ENCODE results near the gene COMMD6. TPM values are rescaled to one million over a fixed set of nuclear protein-coding genes. Genes with fewer than 3 reads are reported as not detected.

COMMD6 gene
- total and polyA plus RNA-seq, 2 experiments from 2014 or later = 34.9 to 339 TPM

DNA sequence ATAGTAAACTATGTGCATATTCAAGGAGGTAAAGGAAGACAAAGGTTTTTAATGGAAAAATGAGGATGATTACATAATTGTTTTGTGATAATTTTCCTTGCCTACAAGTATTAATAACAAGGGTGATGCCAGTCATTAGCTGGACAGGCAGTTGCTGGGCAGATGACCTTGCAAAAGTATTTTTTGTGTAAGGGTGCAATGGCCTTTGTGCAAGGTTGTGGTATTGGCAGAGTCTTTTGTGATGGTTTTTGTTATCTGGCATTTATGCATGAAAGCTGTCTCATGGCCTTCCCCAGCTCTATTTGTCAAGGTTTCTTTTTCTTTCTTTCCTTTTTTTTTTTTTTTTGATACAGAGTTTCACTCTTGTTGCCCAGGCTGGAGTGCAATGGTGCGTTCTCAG lies 4.3 kb upstream of the COMMD6 start:
- H3K4me1 Mint-ChIP-seq = peaks cover 4% of the 10 kb centered on the region
- Histone ChIP-seq H3K4me2 (no peak overlapping the region), H3K27ac (ENCODE audit: low read depth) (no peak overlapping the region), H3K79me2 (replicated peaks; ENCODE audit: insufficient read depth) (peaks cover 5% of the 10 kb centered on the region), H3F3A (replicated peaks; ENCODE audit: low read depth) (no peaks in the 10 kb centered on the region), H3K9me2 (ENCODE audit: insufficient read depth) (no peaks in the 10 kb centered on the region), H3K36me3 (ENCODE audit: insufficient read depth) (no peaks in the 10 kb centered on the region), H3K27me3 (ENCODE audit: insufficient read depth) (no peaks in the 10 kb centered on the region), H3K4me3 (no peak overlapping the region), H3K4me1 (ENCODE audit: insufficient read depth) (no peaks in the 10 kb centered on the region), H2AFZ (no peak overlapping the region), H4K20me1 (replicated peaks; ENCODE audit: insufficient read depth) (no peaks in the 10 kb centered on the region)
- TF ChIP-seq JUNB (IDR thresholded peaks at IDR 0.05; ENCODE audit: unreplicated experiment) (no peak), STAT1 (IDR thresholded peaks at IDR 0.05; ENCODE audit: unreplicated experiment) (no peak), EZH2phosphoT487 (IDR thresholded peaks at IDR 0.05; ENCODE audit: unreplicated experiment) (no peak), NANOG (IDR thresholded peaks at IDR 0.05; ENCODE audit: borderline replicate concordance) (no peak), EZH2 (IDR thresholded peaks at IDR 0.05; ENCODE audit: low read depth, unreplicated experiment) (no peak), POLR2AphosphoS5 (IDR thresholded peaks at IDR 0.05; ENCODE audit: low read depth) (no peak), ZNF114 (CRISPR knock-in tag; IDR thresholded peaks at IDR 0.05) (no peak)
- TF ChIP-seq, protein P1, sequence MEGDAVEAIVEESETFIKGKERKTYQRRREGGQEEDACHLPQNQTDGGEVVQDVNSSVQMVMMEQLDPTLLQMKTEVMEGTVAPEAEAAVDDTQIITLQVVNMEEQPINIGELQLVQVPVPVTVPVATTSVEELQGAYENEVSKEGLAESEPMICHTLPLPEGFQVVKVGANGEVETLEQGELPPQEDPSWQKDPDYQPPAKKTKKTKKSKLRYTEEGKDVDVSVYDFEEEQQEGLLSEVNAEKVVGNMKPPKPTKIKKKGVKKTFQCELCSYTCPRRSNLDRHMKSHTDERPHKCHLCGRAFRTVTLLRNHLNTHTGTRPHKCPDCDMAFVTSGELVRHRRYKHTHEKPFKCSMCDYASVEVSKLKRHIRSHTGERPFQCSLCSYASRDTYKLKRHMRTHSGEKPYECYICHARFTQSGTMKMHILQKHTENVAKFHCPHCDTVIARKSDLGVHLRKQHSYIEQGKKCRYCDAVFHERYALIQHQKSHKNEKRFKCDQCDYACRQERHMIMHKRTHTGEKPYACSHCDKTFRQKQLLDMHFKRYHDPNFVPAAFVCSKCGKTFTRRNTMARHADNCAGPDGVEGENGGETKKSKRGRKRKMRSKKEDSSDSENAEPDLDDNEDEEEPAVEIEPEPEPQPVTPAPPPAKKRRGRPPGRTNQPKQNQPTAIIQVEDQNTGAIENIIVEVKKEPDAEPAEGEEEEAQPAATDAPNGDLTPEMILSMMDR (conservative IDR thresholded peaks at IDR 0.05; ENCODE audit: low read depth in 2 of 2) = no peak
- TF ChIP-seq, protein P2, sequence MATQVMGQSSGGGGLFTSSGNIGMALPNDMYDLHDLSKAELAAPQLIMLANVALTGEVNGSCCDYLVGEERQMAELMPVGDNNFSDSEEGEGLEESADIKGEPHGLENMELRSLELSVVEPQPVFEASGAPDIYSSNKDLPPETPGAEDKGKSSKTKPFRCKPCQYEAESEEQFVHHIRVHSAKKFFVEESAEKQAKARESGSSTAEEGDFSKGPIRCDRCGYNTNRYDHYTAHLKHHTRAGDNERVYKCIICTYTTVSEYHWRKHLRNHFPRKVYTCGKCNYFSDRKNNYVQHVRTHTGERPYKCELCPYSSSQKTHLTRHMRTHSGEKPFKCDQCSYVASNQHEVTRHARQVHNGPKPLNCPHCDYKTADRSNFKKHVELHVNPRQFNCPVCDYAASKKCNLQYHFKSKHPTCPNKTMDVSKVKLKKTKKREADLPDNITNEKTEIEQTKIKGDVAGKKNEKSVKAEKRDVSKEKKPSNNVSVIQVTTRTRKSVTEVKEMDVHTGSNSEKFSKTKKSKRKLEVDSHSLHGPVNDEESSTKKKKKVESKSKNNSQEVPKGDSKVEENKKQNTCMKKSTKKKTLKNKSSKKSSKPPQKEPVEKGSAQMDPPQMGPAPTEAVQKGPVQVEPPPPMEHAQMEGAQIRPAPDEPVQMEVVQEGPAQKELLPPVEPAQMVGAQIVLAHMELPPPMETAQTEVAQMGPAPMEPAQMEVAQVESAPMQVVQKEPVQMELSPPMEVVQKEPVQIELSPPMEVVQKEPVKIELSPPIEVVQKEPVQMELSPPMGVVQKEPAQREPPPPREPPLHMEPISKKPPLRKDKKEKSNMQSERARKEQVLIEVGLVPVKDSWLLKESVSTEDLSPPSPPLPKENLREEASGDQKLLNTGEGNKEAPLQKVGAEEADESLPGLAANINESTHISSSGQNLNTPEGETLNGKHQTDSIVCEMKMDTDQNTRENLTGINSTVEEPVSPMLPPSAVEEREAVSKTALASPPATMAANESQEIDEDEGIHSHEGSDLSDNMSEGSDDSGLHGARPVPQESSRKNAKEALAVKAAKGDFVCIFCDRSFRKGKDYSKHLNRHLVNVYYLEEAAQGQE (IDR thresholded peaks at IDR 0.05; ENCODE audit: unreplicated experiment) = no peak
- TF ChIP-seq, protein P3, sequence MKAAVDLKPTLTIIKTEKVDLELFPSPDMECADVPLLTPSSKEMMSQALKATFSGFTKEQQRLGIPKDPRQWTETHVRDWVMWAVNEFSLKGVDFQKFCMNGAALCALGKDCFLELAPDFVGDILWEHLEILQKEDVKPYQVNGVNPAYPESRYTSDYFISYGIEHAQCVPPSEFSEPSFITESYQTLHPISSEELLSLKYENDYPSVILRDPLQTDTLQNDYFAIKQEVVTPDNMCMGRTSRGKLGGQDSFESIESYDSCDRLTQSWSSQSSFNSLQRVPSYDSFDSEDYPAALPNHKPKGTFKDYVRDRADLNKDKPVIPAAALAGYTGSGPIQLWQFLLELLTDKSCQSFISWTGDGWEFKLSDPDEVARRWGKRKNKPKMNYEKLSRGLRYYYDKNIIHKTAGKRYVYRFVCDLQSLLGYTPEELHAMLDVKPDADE (IDR thresholded peaks at IDR 0.05) = no peak
- TF ChIP-seq, protein P4, sequence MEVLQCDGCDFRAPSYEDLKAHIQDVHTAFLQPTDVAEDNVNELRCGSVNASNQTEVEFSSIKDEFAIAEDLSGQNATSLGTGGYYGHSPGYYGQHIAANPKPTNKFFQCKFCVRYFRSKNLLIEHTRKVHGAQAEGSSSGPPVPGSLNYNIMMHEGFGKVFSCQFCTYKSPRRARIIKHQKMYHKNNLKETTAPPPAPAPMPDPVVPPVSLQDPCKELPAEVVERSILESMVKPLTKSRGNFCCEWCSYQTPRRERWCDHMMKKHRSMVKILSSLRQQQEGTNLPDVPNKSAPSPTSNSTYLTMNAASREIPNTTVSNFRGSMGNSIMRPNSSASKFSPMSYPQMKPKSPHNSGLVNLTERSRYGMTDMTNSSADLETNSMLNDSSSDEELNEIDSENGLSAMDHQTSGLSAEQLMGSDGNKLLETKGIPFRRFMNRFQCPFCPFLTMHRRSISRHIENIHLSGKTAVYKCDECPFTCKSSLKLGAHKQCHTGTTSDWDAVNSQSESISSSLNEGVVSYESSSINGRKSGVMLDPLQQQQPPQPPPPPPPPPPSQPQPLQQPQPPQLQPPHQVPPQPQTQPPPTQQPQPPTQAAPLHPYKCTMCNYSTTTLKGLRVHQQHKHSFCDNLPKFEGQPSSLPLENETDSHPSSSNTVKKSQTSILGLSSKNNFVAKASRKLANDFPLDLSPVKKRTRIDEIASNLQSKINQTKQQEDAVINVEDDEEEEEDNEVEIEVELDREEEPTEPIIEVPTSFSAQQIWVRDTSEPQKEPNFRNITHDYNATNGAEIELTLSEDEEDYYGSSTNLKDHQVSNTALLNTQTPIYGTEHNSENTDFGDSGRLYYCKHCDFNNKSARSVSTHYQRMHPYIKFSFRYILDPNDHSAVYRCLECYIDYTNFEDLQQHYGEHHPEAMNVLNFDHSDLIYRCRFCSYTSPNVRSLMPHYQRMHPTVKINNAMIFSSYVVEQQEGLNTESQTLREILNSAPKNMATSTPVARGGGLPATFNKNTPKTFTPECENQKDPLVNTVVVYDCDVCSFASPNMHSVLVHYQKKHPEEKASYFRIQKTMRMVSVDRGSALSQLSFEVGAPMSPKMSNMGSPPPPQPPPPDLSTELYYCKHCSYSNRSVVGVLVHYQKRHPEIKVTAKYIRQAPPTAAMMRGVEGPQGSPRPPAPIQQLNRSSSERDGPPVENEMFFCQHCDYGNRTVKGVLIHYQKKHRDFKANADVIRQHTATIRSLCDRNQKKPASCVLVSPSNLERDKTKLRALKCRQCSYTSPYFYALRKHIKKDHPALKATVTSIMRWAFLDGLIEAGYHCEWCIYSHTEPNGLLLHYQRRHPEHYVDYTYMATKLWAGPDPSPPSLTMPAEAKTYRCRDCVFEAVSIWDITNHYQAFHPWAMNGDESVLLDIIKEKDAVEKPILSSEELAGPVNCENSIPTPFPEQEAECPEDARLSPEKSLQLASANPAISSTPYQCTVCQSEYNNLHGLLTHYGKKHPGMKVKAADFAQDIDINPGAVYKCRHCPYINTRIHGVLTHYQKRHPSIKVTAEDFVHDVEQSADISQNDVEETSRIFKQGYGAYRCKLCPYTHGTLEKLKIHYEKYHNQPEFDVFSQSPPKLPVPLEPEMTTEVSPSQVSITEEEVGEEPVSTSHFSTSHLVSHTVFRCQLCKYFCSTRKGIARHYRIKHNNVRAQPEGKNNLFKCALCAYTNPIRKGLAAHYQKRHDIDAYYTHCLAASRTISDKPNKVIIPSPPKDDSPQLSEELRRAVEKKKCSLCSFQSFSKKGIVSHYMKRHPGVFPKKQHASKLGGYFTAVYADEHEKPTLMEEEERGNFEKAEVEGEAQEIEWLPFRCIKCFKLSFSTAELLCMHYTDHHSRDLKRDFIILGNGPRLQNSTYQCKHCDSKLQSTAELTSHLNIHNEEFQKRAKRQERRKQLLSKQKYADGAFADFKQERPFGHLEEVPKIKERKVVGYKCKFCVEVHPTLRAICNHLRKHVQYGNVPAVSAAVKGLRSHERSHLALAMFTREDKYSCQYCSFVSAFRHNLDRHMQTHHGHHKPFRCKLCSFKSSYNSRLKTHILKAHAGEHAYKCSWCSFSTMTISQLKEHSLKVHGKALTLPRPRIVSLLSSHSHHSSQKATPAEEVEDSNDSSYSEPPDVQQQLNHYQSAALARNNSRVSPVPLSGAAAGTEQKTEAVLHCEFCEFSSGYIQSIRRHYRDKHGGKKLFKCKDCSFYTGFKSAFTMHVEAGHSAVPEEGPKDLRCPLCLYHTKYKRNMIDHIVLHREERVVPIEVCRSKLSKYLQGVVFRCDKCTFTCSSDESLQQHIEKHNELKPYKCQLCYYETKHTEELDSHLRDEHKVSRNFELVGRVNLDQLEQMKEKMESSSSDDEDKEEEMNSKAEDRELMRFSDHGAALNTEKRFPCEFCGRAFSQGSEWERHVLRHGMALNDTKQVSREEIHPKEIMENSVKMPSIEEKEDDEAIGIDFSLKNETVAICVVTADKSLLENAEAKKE (CRISPR knock-in tag; IDR thresholded peaks at IDR 0.05) = no peak
- DNase-seq (ENCODE audit: low spot score) = no peak
- H3K27me3 Mint-ChIP-seq (ENCODE audit: insufficient read depth, low read depth, poor library complexity) = peaks cover 2% of the 10 kb centered on the region
- no peak overlapping the region for H3K4me3 Mint-ChIP-seq
- peaks cover 9% of the 10 kb centered on the region for H3K9me3 Mint-ChIP-seq
- no peak for ATAC-seq
- peaks cover 3% of the 10 kb centered on the region; the same call in 1 of the 3 replicates for H3K36me3 Mint-ChIP-seq (ENCODE audit: low read depth)
- no peak overlapping the region for H3K27ac Mint-ChIP-seq
